ENCODE measurements around the gene ZNF217.
"Not testable (repeated sequence)": the region's sequence is repeated elsewhere in the genome, so short reads cannot be mapped to it uniquely, and the experiment has no call there.

The ZNF217 gene

DNA sequence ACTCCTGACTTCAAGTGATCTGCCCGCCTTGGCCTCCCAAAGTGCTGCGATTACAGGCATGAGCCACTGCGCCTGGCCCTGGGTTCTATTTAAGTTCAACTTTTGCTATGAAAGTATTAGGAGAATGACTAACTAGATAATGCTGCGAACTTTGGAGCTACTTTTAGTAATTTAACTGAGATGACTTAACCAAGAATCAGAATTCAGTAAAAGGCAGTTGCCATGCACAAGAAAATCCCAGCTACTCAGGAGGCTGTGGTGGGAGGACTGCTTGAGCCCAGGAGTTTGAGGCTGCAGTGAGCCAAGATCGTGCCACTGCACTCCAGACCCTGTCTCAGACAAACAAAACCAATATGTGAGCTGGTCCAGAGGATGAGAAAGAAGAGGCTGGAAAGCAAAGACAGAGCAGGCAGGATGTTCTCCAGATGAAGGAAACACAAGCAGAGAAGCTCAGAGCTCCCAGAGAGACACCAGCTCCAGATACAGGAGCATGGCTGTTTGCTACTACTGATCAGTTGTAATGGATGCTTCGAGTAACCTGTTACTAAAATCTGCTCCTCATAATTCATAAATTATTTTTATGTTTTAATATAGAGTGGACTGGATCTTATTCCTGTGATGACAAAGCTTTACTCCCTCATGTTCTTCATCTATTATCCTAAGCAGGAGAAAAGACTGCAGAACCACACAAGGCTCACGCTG lies 23.9 kb downstream of the ZNF217 start:
- Mint-ChIP-seq H3K36me3 (ENCODE audit: low read depth) (peaks cover 75% of the 10 kb centered on the region), H3K4me3 (no peak overlapping the region), H3K4me1 (no peaks in the 10 kb centered on the region), H3K9me3 (no peaks in the 10 kb centered on the region), H3K27me3 (ENCODE audit: low read depth) (no peaks in the 10 kb centered on the region), H3K27ac (no peak overlapping the region)
- TF ChIP-seq, protein P1, sequence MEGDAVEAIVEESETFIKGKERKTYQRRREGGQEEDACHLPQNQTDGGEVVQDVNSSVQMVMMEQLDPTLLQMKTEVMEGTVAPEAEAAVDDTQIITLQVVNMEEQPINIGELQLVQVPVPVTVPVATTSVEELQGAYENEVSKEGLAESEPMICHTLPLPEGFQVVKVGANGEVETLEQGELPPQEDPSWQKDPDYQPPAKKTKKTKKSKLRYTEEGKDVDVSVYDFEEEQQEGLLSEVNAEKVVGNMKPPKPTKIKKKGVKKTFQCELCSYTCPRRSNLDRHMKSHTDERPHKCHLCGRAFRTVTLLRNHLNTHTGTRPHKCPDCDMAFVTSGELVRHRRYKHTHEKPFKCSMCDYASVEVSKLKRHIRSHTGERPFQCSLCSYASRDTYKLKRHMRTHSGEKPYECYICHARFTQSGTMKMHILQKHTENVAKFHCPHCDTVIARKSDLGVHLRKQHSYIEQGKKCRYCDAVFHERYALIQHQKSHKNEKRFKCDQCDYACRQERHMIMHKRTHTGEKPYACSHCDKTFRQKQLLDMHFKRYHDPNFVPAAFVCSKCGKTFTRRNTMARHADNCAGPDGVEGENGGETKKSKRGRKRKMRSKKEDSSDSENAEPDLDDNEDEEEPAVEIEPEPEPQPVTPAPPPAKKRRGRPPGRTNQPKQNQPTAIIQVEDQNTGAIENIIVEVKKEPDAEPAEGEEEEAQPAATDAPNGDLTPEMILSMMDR (IDR thresholded peaks at IDR 0.05; ENCODE audit: unreplicated experiment in 3 of 3): no peak

DNA sequence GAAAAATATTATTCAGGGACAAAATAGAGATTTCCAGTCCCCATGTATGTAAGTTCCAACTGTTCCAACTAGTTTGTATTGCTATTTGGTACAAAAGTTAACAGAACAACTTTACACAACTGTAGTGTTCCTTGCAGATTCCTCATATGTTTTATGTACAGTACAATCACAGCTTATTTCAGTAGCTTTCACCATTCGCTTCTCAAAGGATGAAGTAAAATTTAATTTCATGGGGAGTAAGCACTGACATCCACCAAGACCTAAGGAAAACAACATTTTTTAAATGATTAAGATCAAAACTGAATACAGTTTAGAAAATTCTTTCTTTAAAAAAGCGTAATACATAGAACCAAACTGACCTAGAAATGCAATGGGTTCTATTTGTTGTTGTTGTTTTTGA lies 24.6 kb downstream of the ZNF217 start:
- H3K4me1 Mint-ChIP-seq: no peaks in the 10 kb centered on the region
- peaks cover 69% of the 10 kb centered on the region for H3K36me3 Mint-ChIP-seq (ENCODE audit: low read depth)
- H3K9me3 Mint-ChIP-seq: no peaks in the 10 kb centered on the region
- TF ChIP-seq, protein P1 (IDR thresholded peaks at IDR 0.05; ENCODE audit: unreplicated experiment in 3 of 3): no peak
- no peak overlapping the region for H3K27ac Mint-ChIP-seq
- no peak overlapping the region for H3K4me3 Mint-ChIP-seq
- no peaks in the 10 kb centered on the region for H3K27me3 Mint-ChIP-seq (ENCODE audit: low read depth)

DNA sequence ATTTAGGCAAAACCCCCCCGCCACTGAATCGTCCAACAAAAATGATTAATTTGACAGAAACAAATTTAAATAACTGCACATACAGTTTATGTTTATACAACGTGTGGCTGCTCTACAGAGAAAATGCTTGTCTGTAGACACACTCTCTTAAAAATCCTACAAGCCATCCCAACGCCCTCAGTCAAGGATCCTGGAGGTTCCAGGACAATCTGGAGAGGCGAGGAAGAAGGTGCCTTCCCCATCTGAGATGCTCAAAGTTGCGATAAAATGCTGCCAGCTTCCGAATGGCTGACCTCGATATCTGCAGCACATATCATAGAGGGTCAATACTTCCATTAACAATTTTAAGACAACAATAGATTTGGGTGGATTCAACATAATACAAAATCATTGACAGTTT lies 25.3 kb downstream of the ZNF217 start:
- TF ChIP-seq, protein P1 (IDR thresholded peaks at IDR 0.05; ENCODE audit: unreplicated experiment in 3 of 3): no peak
- no peaks in the 10 kb centered on the region for H3K9me3 Mint-ChIP-seq
- no peaks in the 10 kb centered on the region for H3K4me1 Mint-ChIP-seq
- no peak overlapping the region for H3K4me3 Mint-ChIP-seq
- H3K36me3 Mint-ChIP-seq (ENCODE audit: low read depth): peaks cover 67% of the 10 kb centered on the region
- H3K27ac Mint-ChIP-seq: no peak overlapping the region
- H3K27me3 Mint-ChIP-seq (ENCODE audit: low read depth): no peaks in the 10 kb centered on the region

DNA sequence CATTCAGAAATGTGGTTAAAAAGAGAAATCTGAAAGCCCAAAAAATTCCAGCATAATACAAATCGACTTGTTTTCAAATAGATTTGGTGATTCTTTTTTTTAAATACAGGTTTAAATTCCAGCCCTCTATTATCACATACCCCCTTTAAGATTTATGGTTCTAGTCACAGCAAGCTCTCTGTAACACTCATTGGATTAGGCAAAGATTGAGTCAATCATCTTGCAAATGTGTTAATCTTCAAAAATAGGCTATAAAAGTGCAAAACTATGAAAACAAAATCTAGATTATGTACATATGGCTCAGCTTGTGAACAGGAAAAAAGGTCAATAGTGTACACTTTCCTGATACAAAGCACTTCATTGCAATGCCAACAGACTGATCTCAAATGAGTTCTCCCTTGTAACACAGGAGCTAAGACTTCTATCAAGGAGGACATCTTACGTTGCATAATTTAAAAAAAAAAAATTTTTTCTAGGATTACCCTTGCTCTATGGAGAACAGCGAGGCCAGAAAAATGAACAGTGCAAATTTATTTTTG lies 26.2 kb downstream of the ZNF217 start:
- H3K4me3 Mint-ChIP-seq: no peak overlapping the region
- H3K36me3 Mint-ChIP-seq (ENCODE audit: low read depth): peaks cover 63% of the 10 kb centered on the region
- TF ChIP-seq, protein P1 (IDR thresholded peaks at IDR 0.05; ENCODE audit: unreplicated experiment in 3 of 3): no peak
- no peaks in the 10 kb centered on the region for H3K9me3 Mint-ChIP-seq
- no peak overlapping the region for H3K27ac Mint-ChIP-seq
- no peaks in the 10 kb centered on the region for H3K4me1 Mint-ChIP-seq
- H3K27me3 Mint-ChIP-seq (ENCODE audit: low read depth): no peaks in the 10 kb centered on the region

DNA sequence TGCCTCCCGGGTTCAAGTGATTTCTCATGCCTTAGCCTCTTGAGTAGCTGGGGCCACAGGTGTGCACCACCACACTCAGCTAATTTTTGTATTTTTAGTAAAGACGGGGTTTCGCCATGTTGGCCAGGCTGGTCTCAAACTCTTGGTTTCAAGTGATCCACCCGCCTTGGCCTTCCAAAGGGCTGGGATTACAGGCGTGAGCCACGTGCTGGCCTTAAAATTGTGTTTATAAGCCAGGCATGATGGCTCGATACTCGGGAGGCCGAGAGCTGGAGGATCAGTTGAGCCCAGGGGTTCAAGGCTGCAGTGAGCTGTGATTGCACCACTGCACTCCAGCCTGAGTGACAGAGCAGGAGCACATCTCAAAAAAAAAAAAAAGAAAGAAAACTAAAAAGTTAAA lies 27.0 kb downstream of the ZNF217 start:
- not testable (repeated sequence) for H3K27ac Mint-ChIP-seq; H3K4me3 Mint-ChIP-seq; H3K4me1 Mint-ChIP-seq; H3K9me3 Mint-ChIP-seq; H3K27me3 Mint-ChIP-seq (ENCODE audit: low read depth)
- peaks cover 55% of the 10 kb centered on the region for H3K36me3 Mint-ChIP-seq (ENCODE audit: low read depth)

DNA sequence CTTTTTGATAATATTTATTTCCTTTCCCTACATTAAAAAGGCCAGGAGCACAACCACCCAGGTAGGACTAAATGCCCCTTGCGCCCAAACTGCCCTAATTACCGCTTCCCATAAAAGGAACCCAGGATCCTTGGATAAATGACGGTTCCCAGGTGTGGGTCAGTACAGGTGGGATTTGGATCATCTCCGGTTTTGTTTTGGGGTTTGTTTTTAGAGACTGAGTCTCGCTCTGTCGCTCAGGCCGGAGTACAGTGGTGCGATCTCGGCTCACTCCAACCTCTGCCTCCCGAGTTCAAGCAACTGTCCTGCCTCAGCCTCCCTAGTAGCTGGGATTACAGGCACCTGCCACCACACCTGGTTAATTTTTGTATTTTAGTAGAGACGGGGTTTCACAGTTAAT lies 28.4 kb downstream of the ZNF217 start:
- H3K27me3 Mint-ChIP-seq (ENCODE audit: low read depth): no peaks in the 10 kb centered on the region
- H3K4me3 Mint-ChIP-seq: no peak overlapping the region
- no peaks in the 10 kb centered on the region for H3K4me1 Mint-ChIP-seq
- TF ChIP-seq, protein P1 (IDR thresholded peaks at IDR 0.05; ENCODE audit: unreplicated experiment in 3 of 3): no peak
- no peak overlapping the region for H3K27ac Mint-ChIP-seq
- peaks cover 41% of the 10 kb centered on the region for H3K36me3 Mint-ChIP-seq (ENCODE audit: low read depth)
- H3K9me3 Mint-ChIP-seq: no peaks in the 10 kb centered on the region

DNA sequence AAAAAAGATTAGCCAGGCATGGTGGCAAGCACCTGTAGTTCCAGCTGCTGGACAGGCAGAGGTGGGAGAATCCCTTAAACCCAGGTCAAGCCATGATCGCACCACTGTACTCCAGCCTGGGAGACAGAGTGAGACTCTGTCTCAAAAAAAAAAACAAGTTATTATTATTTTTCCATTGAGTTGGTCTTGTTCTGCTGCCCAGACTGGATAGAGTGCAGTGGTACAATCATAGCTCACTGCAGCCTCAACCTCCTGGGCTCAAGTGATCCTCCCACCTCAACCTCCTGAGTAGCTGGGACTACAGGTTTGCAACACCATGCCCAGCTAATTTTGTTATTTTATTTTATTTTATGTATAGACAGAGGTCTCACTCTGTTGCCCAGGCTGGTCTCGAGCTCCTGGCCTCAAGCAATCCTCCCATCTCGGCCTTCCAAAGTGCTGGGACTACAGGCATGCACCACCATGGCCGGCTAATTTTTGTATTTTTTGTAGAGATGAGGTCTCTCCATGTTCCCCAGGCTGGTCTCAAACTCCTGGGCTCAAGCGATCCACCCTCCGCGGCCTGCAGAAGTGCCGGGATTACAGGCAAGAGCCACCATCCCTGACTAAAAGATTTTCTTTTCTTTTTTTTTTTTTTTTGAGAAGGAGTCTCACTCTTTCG lies 31.4 kb downstream of the ZNF217 start:
- H3K36me3 Mint-ChIP-seq (ENCODE audit: low read depth): peaks cover 19% of the 10 kb centered on the region
- H3K27me3 Mint-ChIP-seq (ENCODE audit: low read depth); H3K4me1 Mint-ChIP-seq; H3K27ac Mint-ChIP-seq; H3K4me3 Mint-ChIP-seq; H3K9me3 Mint-ChIP-seq: not testable (repeated sequence)

Measured in nephron (organoid).